BE2C (cell line): ENCODE measurements around the gene AFF1.

Source experiments
- DNase-seq: peaks from one replicate; pipeline ENCODE4 v3.0.0-alpha.2; 2020
- H3K27me3 ChIP-seq: fragments of 250-450 bp; sonication (Bioruptor Pico); 2 replicates; pipeline ENCODE4 v1.5.1; 2020; ENCODE audit warnings: mild to moderate bottlenecking
- H3K36me3 ChIP-seq: fragments of 250-450 bp; sonication (Bioruptor Pico); 2 replicates; pipeline ENCODE4 v1.5.1; 2020; ENCODE audit warnings: mild to moderate bottlenecking
- H3K4me1 ChIP-seq: fragments of 250-450 bp; sonication (Bioruptor Pico); 2 replicates; pipeline ENCODE4 v1.5.1; 2020
- H3K4me3 ChIP-seq: 2 replicates; pipeline ENCODE4 v1.5.1; 2011; ENCODE audit warnings: low read depth, low read length
- H3K9me3 ChIP-seq: fragments of 250-450 bp; sonication (Bioruptor Pico); 2 replicates; pipeline ENCODE4 v1.5.1; 2020
- CTCF ChIP-seq: IDR thresholded peaks from 2 replicates; pipeline ENCODE4 v1.5.1; 2012; ENCODE audit warnings: mild to moderate bottlenecking, low read depth, low read length

The AFF1 gene

GRCh38 chr4:87152310-87153041 is 217.7 kb downstream of the AFF1 start:
- no peak overlapping the region for H3K4me3 ChIP-seq
- TF ChIP-seq CTCF: no peak
- DNase-seq: no peak
- H3K27me3 ChIP-seq: no peaks in the 10 kb centered on the region
- H3K9me3 ChIP-seq: no peaks in the 10 kb centered on the region
- H3K36me3 ChIP-seq: no peaks in the 10 kb centered on the region
- peaks cover 3% of the 10 kb centered on the region; the same call in 1 of the 2 replicates for H3K4me1 ChIP-seq

- TF ChIP-seq CTCF: no peak
- peak; percentile 15 for DNase-seq
These were observed 218.5 kb downstream of the AFF1 start for GRCh38 chr4:87153078-87153870.

GRCh38 chr4:87165892-87166291 is 231.1 kb downstream of the AFF1 start:
- Histone ChIP-seq H3K36me3 (peaks cover 13% of the 10 kb centered on the region), H3K27me3 (no peaks in the 10 kb centered on the region), H3K4me1 (no peaks in the 10 kb centered on the region), H3K4me3 (no peak overlapping the region), H3K9me3 (no peaks in the 10 kb centered on the region)
- TF ChIP-seq CTCF: no peak
- no peak for DNase-seq

More at GRCh38 chr4:87153078-87153870, 218.5 kb downstream of the AFF1 start:
- Histone ChIP-seq H3K4me1 (peaks cover 3% of the 10 kb centered on the region; the same call in 1 of the 2 replicates), H3K27me3 (no peaks in the 10 kb centered on the region), H3K4me3 (no peak overlapping the region), H3K36me3 (no peaks in the 10 kb centered on the region), H3K9me3 (no peaks in the 10 kb centered on the region)

- TF ChIP-seq CTCF: no peak
- no peaks in the 10 kb centered on the region for H3K4me1 ChIP-seq
- H3K36me3 ChIP-seq: peaks cover 13% of the 10 kb centered on the region
- H3K27me3 ChIP-seq: no peaks in the 10 kb centered on the region
- no peaks in the 10 kb centered on the region for H3K9me3 ChIP-seq
- no peak overlapping the region for H3K4me3 ChIP-seq
- no peak for DNase-seq
These were observed 231.6 kb downstream of the AFF1 start for GRCh38 chr4:87166296-87166854.

- Histone ChIP-seq H3K4me3 (no peak overlapping the region), H3K9me3 (no peaks in the 10 kb centered on the region), H3K27me3 (no peaks in the 10 kb centered on the region), H3K36me3 (peaks cover 2% of the 10 kb centered on the region), H3K4me1 (no peaks in the 10 kb centered on the region)
- DNase-seq: no peak
- TF ChIP-seq CTCF: no peak
These were observed 237.1 kb downstream of the AFF1 start for GRCh38 chr4:87171944-87172343.
